ENCODE data around the gene PTPRF. TPM values are rescaled to one million over a fixed set of nuclear protein-coding genes. Genes with fewer than 3 reads are reported as not detected.

PTPRF gene
- total RNA-seq, 2 donors from 2014 or later, result 182 to 292 TPM

GRCh38 chr1:43582162-43582566 is 51.5 kb downstream of the PTPRF start:
- TF ChIP-seq POLR2AphosphoS5 (IDR thresholded peaks at IDR 0.05) (peak; percentile 90), POLR2A (IDR thresholded peaks at IDR 0.05) (peak; percentile 42), CTCF (IDR thresholded peaks at IDR 0.05) (no peak)
- intact Hi-C loops (cut with DNase I), result no loop called here
- H3K27ac ChIP-seq, result peak overlapping the region; percentile 31 to 50
- peaks cover 5% of the 10 kb centered on the region for H3K4me1 ChIP-seq (replicated peaks)
- 49% methylated on average over 5 of the region's 5 CpGs for WGBS
- H3K36me3 ChIP-seq, result peaks cover 0 to 8% of the 10 kb centered on the region in 2 donors
- no peak overlapping the region for H3K4me3 ChIP-seq
- no peaks in the 10 kb centered on the region for H3K9me3 ChIP-seq
- H3K27me3 ChIP-seq (replicated peaks; ENCODE audit: insufficient read depth), result no peaks in the 10 kb centered on the region
- peak; percentile 83 for DNase-seq (ENCODE audit: low spot score)

DNA sequence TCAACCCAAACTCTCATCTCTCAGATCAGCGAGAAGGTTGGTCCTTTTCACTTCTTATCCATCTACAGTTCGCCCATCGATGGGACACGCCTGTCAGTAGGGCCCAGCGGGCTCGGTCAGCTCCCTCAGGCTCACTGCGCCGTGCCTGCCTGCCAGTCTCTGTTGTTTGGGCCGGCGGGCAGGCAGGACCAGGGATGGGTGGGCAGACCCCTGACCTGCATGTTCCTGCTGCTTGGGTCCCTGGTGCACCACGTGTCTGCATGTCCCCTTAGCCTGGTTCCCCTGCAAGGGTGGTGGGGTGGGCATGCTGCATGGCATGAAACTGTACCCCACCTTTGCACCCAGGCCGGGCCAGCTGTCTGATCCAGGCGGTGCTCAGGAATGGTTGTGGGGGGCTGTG is 52.4 kb downstream of the PTPRF start:
- Histone ChIP-seq H3K36me3 (peaks cover 0 to 8% of the 10 kb centered on the region in 2 donors), H3K27ac (no peak overlapping the region), H3K4me1 (replicated peaks) (no peaks in the 10 kb centered on the region), H3K9me3 (no peaks in the 10 kb centered on the region), H3K27me3 (replicated peaks; ENCODE audit: insufficient read depth) (no peaks in the 10 kb centered on the region), H3K4me3 (no peak overlapping the region)
- WGBS, result 96% methylated on average over 13 of the region's 13 CpGs
- TF ChIP-seq CTCF (IDR thresholded peaks at IDR 0.05), result no peak
- no peak for TF ChIP-seq POLR2AphosphoS5 (IDR thresholded peaks at IDR 0.05)
- TF ChIP-seq POLR2A (IDR thresholded peaks at IDR 0.05), result no peak
- intact Hi-C loops (cut with DNase I), result no loop called here
- no peak for DNase-seq (ENCODE audit: low spot score)

- WGBS, result 75% methylated on average over 8 of the region's 8 CpGs
Observed at GRCh38 chr1:43584204-43584603, 53.5 kb downstream of the PTPRF start.

GRCh38 chr1:43585557-43585956 is 54.9 kb downstream of the PTPRF start:
- Histone ChIP-seq H3K4me1 (replicated peaks) (no peaks in the 10 kb centered on the region), H3K4me3 (no peak overlapping the region), H3K9me3 (no peaks in the 10 kb centered on the region), H3K27ac (no peak overlapping the region), H3K36me3 (no peaks in the 10 kb centered on the region), H3K27me3 (replicated peaks; ENCODE audit: insufficient read depth) (no peaks in the 10 kb centered on the region)
- intact Hi-C loops (cut with DNase I), result no loop called here
- WGBS, result 86% methylated on average over 10 of the region's 10 CpGs
- TF ChIP-seq POLR2A (IDR thresholded peaks at IDR 0.05), result no peak
- TF ChIP-seq POLR2AphosphoS5 (IDR thresholded peaks at IDR 0.05), result no peak
- TF ChIP-seq CTCF (IDR thresholded peaks at IDR 0.05), result no peak
- no peak for DNase-seq (ENCODE audit: low spot score)

More at GRCh38 chr1:43584204-43584603, 53.5 kb downstream of the PTPRF start:
- peaks cover 0 to under 1% of the 10 kb centered on the region in 2 donors for H3K36me3 ChIP-seq
- no peaks in the 10 kb centered on the region for H3K9me3 ChIP-seq
- H3K27ac ChIP-seq, result no peak overlapping the region
- no peaks in the 10 kb centered on the region for H3K27me3 ChIP-seq (replicated peaks; ENCODE audit: insufficient read depth)
- no peak for TF ChIP-seq POLR2AphosphoS5 (IDR thresholded peaks at IDR 0.05)
- TF ChIP-seq CTCF (IDR thresholded peaks at IDR 0.05), result no peak
- no peak for TF ChIP-seq POLR2A (IDR thresholded peaks at IDR 0.05)
- intact Hi-C loops (cut with DNase I), result no loop called here
- no peaks in the 10 kb centered on the region for H3K4me1 ChIP-seq (replicated peaks)
- H3K4me3 ChIP-seq, result no peak overlapping the region
- DNase-seq (ENCODE audit: low spot score), result no peak

GRCh38 chr1:43586136-43586731 is 55.6 kb downstream of the PTPRF start:
- H3K36me3 ChIP-seq, result no peaks in the 10 kb centered on the region
- intact Hi-C loops (cut with DNase I), result no loop called here
- no peaks in the 10 kb centered on the region for H3K4me1 ChIP-seq (replicated peaks)
- H3K9me3 ChIP-seq, result no peaks in the 10 kb centered on the region
- TF ChIP-seq POLR2A (IDR thresholded peaks at IDR 0.05), result no peak
- no peak for TF ChIP-seq POLR2AphosphoS5 (IDR thresholded peaks at IDR 0.05)
- TF ChIP-seq CTCF (IDR thresholded peaks at IDR 0.05), result no peak
- 50% methylated on average over 6 of the region's 6 CpGs for WGBS
- no peak overlapping the region for H3K4me3 ChIP-seq
- DNase-seq (ENCODE audit: low spot score), result peak; percentile 52
- H3K27me3 ChIP-seq (replicated peaks; ENCODE audit: insufficient read depth), result no peaks in the 10 kb centered on the region
- peak overlapping the region in 1 of 2 donors; percentile 8 for H3K27ac ChIP-seq
